T-helper 2 cell treated with Interferon-gamma antibody and Interleukin-4, amounts not matched to agents 100 ng/mL and 5 ng/mL, for 36 hours (primary cell): ENCODE measurements around the gene MYO10. TPM values are rescaled to one million over a fixed set of nuclear protein-coding genes. Genes with fewer than 3 reads are reported as not detected.

ENCODE experiments used
- intact Hi-C: fragments of 100-400 bp; cut with micrococcal nuclease; formaldehyde crosslinking; loops from one replicate; pipeline ENCODE4 v1.15.1; 2023
- total RNA-seq: library from RNA; stranded (reverse); gene quantifications from 2 replicates; pipeline ENCODE4 v1.2.3, GENCODE V29; 2022

The MYO10 gene
- total RNA-seq, 1 donor from 2014 or later, result 0.23 TPM

DNA sequence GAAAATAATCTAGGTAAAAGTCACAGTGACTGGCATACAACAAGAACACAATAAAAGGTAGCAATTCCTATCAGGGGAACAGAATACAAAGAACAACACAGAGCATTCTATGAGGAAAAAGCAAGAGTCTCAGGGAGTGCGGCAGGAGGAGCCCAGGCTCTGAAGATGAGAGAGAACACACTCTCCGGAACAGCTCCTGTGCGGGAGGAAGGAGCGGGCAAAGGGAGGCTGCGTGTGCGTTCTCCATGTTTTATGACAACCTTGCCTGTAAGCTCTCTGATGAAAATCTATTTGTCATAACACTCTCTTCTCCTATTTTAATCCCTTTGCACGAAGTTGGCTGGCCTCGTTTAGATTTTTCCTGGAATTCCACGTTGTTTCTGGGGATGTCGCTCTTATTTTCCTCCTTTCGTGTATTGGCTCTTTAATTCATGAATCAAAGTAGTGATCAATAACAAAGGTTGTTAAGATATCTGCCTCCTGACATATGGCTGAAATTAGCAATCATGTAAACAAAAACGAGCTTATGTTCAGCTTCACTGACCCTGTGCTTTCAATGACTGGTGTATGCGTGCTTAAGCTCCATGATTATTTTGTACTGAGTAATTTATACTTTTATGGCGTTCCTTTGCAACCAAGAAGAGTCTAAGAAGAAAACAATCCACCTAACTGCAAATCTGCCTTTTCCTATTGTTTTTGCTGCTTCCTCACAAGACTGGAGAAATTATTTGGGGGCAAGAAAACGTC, 109.5 kb downstream of the MYO10 start:
- intact Hi-C loops, result no loop called here

DNA sequence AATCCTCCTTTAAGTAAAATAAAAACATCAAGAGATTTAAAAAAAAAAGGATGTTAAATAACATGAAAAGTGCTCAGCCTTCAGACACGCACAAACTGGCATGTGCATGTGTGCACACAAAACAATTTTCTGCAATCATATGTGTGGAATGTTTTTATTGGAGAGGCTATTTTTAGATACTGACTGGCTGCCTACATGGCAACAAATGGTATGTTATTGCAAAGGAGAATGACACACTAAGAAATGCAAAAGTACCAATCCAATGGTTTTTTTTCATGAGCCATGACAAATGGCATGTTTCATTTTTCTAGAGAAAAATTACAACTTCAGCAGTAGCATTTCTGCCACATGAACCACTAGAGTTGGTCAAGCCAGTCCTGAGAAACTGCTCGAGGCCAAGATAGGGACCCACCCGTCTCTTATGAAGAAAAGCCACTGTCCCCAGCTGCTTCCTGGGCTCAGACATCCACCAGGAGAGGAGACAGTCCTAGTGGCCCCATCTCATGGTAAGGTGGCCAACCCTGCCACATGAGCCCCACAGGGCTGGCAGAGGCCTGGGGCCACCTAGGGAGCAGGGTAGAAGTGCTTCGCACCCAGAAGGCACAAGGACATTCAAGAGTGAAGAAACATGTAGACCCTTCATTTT, 116.4 kb downstream of the MYO10 start:
- intact Hi-C loops, result no loop called here

DNA sequence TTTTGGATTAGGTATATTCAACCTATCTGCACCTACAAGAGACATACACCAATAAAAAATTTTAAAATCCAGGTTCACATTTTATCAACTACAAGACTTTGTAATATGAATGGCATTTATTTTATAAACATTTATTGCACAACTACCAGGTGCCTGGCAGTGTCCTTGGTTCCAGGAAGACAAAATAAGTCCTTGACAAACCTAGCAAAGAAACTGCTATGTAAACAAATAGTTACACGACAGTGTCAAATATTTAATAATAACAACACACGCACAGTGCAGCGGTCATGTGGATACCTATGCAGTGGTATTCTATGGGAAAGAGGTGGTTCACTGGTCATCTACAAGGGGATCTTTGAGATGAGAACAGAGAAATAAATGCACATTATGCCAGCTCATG, 120.7 kb downstream of the MYO10 start:
- intact Hi-C loops, result no loop called here

GRCh38 chr5:16812911-16813310, 123.2 kb downstream of the MYO10 start:
- intact Hi-C loops, result no loop called here

DNA sequence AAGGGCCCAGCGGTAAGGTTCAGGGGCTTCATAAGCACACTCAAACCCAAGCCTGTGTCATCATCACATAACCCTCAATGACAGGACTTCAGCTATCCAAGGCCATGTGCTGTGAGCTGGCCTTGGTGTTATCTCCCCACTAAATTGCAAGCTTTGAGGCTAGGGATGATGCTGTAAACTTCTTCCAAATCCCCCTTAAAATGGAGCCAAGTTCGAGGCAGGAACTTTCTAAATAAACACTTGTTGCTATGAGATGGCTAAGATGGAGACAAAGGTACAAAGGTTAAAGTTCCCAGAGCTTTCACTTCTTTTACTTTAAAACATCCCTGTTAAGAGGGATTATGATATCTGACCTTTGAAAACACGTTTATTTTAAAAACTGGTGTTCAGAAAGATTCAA, 123.6 kb downstream of the MYO10 start:
- intact Hi-C loops, result no loop called here

DNA sequence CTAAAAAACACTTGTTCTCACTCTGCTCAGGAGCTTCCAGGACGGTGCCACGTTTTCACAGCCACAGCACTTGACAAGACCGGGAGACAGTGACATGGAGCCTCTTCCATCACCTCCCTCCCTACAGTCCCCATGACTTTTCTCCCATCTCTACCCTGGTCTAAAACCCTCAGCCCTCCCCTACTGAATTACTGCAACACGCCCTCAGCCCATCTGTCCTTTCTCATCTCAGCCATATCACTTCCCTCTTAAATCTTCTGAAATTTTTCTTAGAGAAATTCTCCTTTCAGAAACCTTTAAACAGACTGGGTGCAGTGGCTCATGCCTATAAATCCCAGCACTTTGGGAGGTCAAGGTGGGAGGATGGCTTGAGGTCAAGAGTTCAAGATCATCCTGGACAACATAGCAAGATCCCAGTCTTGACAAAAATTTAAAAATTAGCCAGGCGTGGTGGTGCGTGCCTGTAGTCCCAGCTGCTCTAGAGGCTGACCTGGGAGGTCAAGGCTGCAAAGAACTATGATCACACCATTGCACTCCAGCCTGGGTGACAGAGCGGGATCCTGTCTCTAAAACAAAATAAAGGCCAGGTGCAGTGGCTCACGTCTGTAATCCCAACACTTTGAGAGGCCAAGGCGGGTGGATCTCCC, 125.8 kb downstream of the MYO10 start:
- intact Hi-C loops, result no loop called here

DNA sequence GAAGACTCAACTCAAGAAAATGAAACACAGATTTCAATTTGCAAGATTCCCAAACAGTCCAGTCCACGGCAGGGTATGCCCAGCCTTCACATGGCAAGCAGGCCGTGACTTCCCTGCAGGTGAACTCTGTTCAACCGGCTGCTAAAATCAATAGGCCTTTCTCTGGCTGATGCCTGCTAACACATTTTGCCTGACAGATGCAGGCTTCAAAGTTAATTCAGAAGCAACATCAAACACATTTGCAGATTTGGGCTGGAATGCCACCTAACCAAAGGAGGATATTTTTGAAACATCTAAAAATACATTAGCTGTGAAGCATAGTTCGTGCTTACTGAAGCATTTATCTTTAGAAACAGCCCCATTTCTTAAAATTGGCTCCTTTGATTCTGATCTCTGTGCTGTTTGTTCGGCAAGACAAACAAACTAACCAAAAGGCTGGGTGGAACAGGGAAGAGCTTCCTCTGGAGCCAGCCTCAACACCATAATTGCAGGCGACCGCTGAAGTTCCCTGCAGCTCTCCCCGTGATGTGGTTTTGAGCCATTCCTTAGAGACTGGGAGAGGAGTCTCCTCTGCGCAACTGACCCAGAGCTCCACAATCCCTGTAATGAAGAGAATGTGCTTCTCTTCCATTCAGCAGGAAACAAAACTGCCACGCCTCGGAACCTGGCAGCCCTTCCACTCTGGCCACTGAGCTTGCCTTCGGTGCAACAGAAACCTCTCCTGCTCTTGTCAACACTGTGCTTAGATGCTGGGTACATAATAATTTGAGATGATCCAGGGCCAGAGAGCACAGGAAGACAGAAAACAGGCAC, 126.5 kb downstream of the MYO10 start:
- intact Hi-C loops, result no loop called here

DNA sequence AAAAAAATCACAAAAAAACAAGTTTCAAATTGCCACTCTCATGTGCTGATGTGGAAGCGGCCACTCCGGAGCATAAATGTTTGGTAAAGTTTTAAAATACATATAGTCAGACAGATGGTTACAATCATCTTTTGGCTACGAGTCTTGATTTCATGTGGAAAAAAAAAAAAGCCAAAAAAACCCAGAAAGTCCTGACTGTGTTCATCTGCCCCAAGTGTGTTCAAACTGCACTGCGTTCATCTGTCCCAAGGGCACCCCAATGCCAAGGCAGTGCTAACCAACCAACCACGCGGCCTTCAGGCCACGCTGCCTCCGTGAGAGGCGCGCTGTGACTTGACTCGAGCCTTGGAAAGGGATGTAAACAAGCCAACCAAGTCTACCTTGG, 127.1 kb downstream of the MYO10 start:
- intact Hi-C loops, result no loop called here

- intact Hi-C loops, result no loop called here
These were observed 128.1 kb downstream of the MYO10 start for GRCh38 chr5:16808021-16808420.

GRCh38 chr5:16807547-16807864, 128.6 kb downstream of the MYO10 start:
- intact Hi-C loops, result no loop called here

DNA sequence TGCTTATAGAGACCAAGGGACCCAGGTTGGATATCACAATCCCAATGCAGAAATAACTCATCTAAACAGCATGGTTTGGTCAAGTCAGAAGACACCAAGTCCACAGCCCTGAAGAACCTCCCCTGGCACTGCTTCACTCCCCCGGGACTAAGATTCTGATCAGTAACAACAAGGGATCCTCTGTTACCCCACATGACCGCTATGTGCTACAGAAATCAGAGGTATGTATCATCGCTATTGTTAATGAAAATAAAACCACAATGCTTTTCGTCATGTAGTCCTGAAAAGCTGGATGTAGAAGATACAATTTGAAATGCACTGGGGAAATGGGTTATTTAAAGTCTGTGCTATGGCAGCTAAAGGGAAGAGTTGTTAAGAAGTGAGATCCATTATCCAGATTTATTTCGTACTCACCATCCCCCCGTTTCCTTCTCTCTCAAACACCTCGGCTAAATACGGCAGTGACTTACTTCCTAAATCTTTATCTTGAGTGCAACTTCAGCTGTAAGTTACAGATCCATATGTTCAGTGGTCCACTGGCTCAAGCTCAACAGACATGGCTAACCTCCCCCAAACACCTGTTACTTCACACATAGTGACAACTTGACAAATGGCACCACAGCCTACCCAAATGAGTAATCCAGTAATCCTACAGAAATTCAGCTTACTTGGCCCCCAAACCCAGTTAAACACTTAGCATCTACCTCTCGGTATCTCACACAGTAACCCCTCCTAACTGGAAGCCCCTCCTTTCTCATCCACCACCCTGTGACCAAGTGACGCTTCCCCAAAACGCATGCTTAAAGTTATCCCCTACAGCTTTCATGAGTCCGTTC, 129.2 kb downstream of the MYO10 start:
- intact Hi-C loops, result no loop called here

- intact Hi-C loops, result no loop called here
These were observed 130.6 kb downstream of the MYO10 start for GRCh38 chr5:16805486-16805885.

DNA sequence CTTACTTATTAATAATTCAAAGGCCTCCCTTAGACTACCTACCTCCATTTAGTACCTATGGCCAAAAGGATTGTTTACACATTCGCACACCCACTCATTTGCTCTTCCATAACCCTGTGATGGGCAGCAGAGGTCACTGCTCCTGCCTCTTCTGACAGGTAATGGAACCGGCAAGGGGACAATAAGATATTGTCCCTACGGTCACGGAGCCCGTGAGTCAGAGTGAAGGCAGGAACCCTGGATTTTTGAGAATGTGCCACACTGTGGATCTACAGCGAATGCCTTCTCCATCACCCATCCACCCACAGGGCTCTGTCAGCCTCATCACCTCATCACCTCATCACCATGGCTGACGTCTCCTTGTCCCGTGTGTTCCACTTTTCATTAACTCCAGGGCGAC, 132.3 kb downstream of the MYO10 start:
- intact Hi-C loops, result no loop called here

DNA sequence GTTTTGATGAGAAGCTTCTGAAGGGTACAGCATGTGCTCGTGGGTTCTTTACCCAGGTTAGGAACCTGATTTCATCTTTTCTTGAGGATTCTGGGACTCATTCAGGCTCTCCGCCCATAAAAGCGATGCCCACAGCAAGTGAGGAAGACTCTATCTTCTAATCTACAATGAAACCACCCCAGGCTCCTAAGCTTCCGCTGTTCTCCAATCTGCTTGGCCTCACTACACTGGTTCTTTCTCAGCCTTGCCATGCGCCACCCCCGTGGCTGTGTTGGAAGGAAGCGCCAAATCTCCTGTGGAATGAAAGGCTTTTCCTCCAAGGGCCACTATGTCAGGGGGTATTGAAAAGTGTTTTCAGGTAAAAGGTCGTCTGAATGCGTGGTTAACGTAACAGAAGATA, 135.6 kb downstream of the MYO10 start:
- intact Hi-C loops, result no loop called here

DNA sequence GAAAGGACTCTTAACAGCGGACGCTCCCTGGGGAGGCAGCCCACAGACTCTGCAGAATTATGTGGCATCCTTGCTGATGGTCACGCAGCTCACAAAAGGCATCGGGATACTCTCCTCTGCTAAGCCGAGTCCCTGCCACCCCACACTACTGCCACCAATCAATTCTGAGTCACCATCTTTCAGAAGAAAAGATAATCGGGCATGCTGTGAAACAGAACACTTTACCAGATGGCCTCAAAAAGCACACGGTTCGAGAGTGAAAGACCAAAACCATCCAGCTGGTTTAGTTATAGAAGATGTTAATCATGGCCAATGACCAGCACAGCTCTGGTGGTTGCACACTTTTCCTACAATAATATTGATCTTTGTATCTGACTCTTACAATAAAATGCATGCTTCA, 136.3 kb downstream of the MYO10 start:
- intact Hi-C loops, result no loop called here

GRCh38 chr5:16797951-16798350, 138.1 kb downstream of the MYO10 start:
- intact Hi-C loops, result no loop called here

GRCh38 chr5:16794269-16794913, 141.7 kb downstream of the MYO10 start:
- intact Hi-C loops, result no loop called here

GRCh38 chr5:16792598-16793275, 143.4 kb downstream of the MYO10 start:
- intact Hi-C loops, result no loop called here

GRCh38 chr5:16791904-16792597, 144.0 kb downstream of the MYO10 start:
- intact Hi-C loops, result loop anchor here (1.0 kb wide), 1 partner anchor 398 kb away; no protein-coding TSS in a partner anchor
